Activated T-helper 2 cell treated with anti-CD3 and anti-CD28 coated beads, Interferon-gamma antibody, Interleukin-2, Interleukin-4, amounts not matched to agents 10 μg/mL and 5 μg/mL and 100 μg/mL, durations not matched to agents 14 hours and 24 hours and 36 hours (primary cell): ENCODE results near the gene EPS8L3. TPM values are rescaled to one million over a fixed set of nuclear protein-coding genes. Genes with fewer than 3 reads are reported as not detected.
"Not testable (repeated sequence)": the region's sequence is repeated elsewhere in the genome, so short reads cannot be mapped to it uniquely, and the experiment has no call there.

Source experiments
- DNase-seq: peaks from one replicate; pipeline ENCODE4 v3.0.0; 2021; ENCODE audit warnings: low spot score
- H3K27ac Mint-ChIP-seq: one replicate; pipeline ENCODE4 v1.8.0; 2021; ENCODE audit warnings: mixed read lengths
- H3K27me3 Mint-ChIP-seq: one replicate; pipeline ENCODE4 v1.8.0; 2021; ENCODE audit warnings: low read depth, mixed read lengths
- H3K36me3 Mint-ChIP-seq: one replicate; pipeline ENCODE4 v1.8.0; 2021; ENCODE audit warnings: low read depth, mixed read lengths
- H3K4me1 Mint-ChIP-seq: one replicate; pipeline ENCODE4 v1.8.0; 2021; ENCODE audit warnings: low read depth, mixed read lengths
- H3K4me3 Mint-ChIP-seq: one replicate; pipeline ENCODE4 v1.8.0; 2021; ENCODE audit warnings: low read depth, mild to moderate bottlenecking, moderate library complexity, mixed read lengths
- H3K9me3 Mint-ChIP-seq: one replicate; pipeline ENCODE4 v1.8.0; 2021; ENCODE audit warnings: mixed read lengths
- intact Hi-C: fragments of 100-400 bp; cut with micrococcal nuclease; formaldehyde crosslinking; loops from one replicate; pipeline ENCODE4 v1.15.1; 2023
- total RNA-seq: library from RNA; stranded (reverse); gene quantifications from 2 replicates; pipeline ENCODE4 v1.2.3, GENCODE V29; 2022

Gene EPS8L3
- total RNA-seq, 1 donor from 2014 or later: not detected

GRCh38 chr1:109750241-109750882 lies 13.4 kb downstream of the EPS8L3 start:
- DNase-seq: no peak
- Mint-ChIP-seq H3K27me3 (peaks cover 31% of the 10 kb centered on the region), H3K27ac (no peak overlapping the region), H3K4me3 (no peak overlapping the region), H3K36me3 (no peaks in the 10 kb centered on the region), H3K4me1 (no peaks in the 10 kb centered on the region), H3K9me3 (no peaks in the 10 kb centered on the region)
- intact Hi-C loops: no loop called here

- no peaks in the 10 kb centered on the region for H3K36me3 Mint-ChIP-seq
- H3K4me3 Mint-ChIP-seq: no peak overlapping the region
- intact Hi-C loops: no loop called here
- DNase-seq: no peak
- no peak overlapping the region for H3K27ac Mint-ChIP-seq
- H3K9me3 Mint-ChIP-seq: no peaks in the 10 kb centered on the region
- peaks cover 32% of the 10 kb centered on the region for H3K27me3 Mint-ChIP-seq
- H3K4me1 Mint-ChIP-seq: no peaks in the 10 kb centered on the region
These were observed 14.5 kb downstream of the EPS8L3 start for GRCh38 chr1:109749221-109749620.

- DNase-seq, intact Hi-C loops, H3K4me1 Mint-ChIP-seq, H3K9me3 Mint-ChIP-seq, H3K27ac Mint-ChIP-seq, H3K4me3 Mint-ChIP-seq, H3K36me3 Mint-ChIP-seq: not testable (repeated sequence)
- peaks cover 28% of the 10 kb centered on the region for H3K27me3 Mint-ChIP-seq
These were observed 15.4 kb downstream of the EPS8L3 start for GRCh38 chr1:109748311-109748710.

GRCh38 chr1:109740615-109741373 lies 22.9 kb downstream of the EPS8L3 start, which contains the start of gene GSTM3:
Gene GSTM3 (minus strand): TSS chr1:109741038. CDS start chr1:109740287, 751 bp downstream.
- Mint-ChIP-seq H3K36me3 (no peaks in the 10 kb centered on the region), H3K4me3 (peak within 1 kb of the TSS; percentile 79), H3K27ac (peak within 1 kb of the TSS; percentile 46), H3K4me1 (peaks cover 8% of the 10 kb centered on the region), H3K27me3 (peaks cover 22% of the 10 kb centered on the region), H3K9me3 (no peaks in the 10 kb centered on the region)
- DNase-seq: no peak
- intact Hi-C loops: loop anchor here (2.0 kb wide), 1 partner anchor 54 kb away; the partner anchor contains the start of gene GSTM1

GRCh38 chr1:109739738-109740614 lies 23.7 kb downstream of the EPS8L3 start:
- intact Hi-C loops: loop anchor here (2.0 kb wide), 1 partner anchor 53 kb away; the partner anchor contains the start of gene GSTM1
- Mint-ChIP-seq H3K9me3 (no peaks in the 10 kb centered on the region), H3K36me3 (no peaks in the 10 kb centered on the region), H3K27ac (peak overlapping the region; percentile 46), H3K27me3 (peaks cover 19% of the 10 kb centered on the region), H3K4me1 (peaks cover 8% of the 10 kb centered on the region), H3K4me3 (peak overlapping the region; percentile 79)
- DNase-seq: peak; percentile 79

GRCh38 chr1:109733236-109733870 lies 30.4 kb downstream of the EPS8L3 start:
- H3K4me3 Mint-ChIP-seq: no peak overlapping the region
- peaks cover 12% of the 10 kb centered on the region for H3K27me3 Mint-ChIP-seq
- H3K36me3 Mint-ChIP-seq: no peaks in the 10 kb centered on the region
- no peak overlapping the region for H3K27ac Mint-ChIP-seq
- no peak for DNase-seq
- no peaks in the 10 kb centered on the region for H3K4me1 Mint-ChIP-seq
- no peaks in the 10 kb centered on the region for H3K9me3 Mint-ChIP-seq
- intact Hi-C loops: no loop called here

- no peaks in the 10 kb centered on the region for H3K36me3 Mint-ChIP-seq
These were observed 31.3 kb downstream of the EPS8L3 start for GRCh38 chr1:109732390-109732881.

GRCh38 chr1:109730666-109731065 lies 33.1 kb downstream of the EPS8L3 start:
- intact Hi-C loops: no loop called here
- DNase-seq: no peak
- peaks cover 15% of the 10 kb centered on the region for H3K27me3 Mint-ChIP-seq
- no peak overlapping the region for H3K4me3 Mint-ChIP-seq
- no peaks in the 10 kb centered on the region for H3K4me1 Mint-ChIP-seq
- no peaks in the 10 kb centered on the region for H3K9me3 Mint-ChIP-seq
- no peaks in the 10 kb centered on the region for H3K36me3 Mint-ChIP-seq
- H3K27ac Mint-ChIP-seq: no peak overlapping the region

More at GRCh38 chr1:109732390-109732881, 31.3 kb downstream of the EPS8L3 start:
- H3K27me3 Mint-ChIP-seq: peaks cover 12% of the 10 kb centered on the region
- intact Hi-C loops: no loop called here
- H3K4me1 Mint-ChIP-seq: no peaks in the 10 kb centered on the region
- no peak overlapping the region for H3K27ac Mint-ChIP-seq
- no peaks in the 10 kb centered on the region for H3K9me3 Mint-ChIP-seq
- DNase-seq: no peak
- no peak overlapping the region for H3K4me3 Mint-ChIP-seq

GRCh38 chr1:109728870-109729269 lies 34.9 kb downstream of the EPS8L3 start:
- Mint-ChIP-seq H3K4me3 (no peak overlapping the region), H3K36me3 (no peaks in the 10 kb centered on the region), H3K9me3 (no peaks in the 10 kb centered on the region), H3K27ac (no peak overlapping the region), H3K4me1 (no peaks in the 10 kb centered on the region), H3K27me3 (peaks cover 15% of the 10 kb centered on the region)
- DNase-seq: no peak
- intact Hi-C loops: no loop called here

GRCh38 chr1:109726728-109727373 lies 36.9 kb downstream of the EPS8L3 start:
- intact Hi-C loops: no loop called here
- Mint-ChIP-seq H3K4me1 (no peaks in the 10 kb centered on the region), H3K4me3 (no peak overlapping the region), H3K36me3 (no peaks in the 10 kb centered on the region), H3K27me3 (peaks cover 14% of the 10 kb centered on the region), H3K27ac (no peak overlapping the region), H3K9me3 (no peaks in the 10 kb centered on the region)
- no peak for DNase-seq

- no peaks in the 10 kb centered on the region for H3K36me3 Mint-ChIP-seq
- intact Hi-C loops: no loop called here
- H3K27me3 Mint-ChIP-seq: peaks cover 17% of the 10 kb centered on the region
- H3K4me1 Mint-ChIP-seq: no peaks in the 10 kb centered on the region
- H3K4me3 Mint-ChIP-seq: no peak overlapping the region
- H3K27ac Mint-ChIP-seq: no peak overlapping the region
- no peak for DNase-seq
- no peaks in the 10 kb centered on the region for H3K9me3 Mint-ChIP-seq
These were observed 37.7 kb downstream of the EPS8L3 start for GRCh38 chr1:109726007-109726406.

- Mint-ChIP-seq H3K4me3 (no peak overlapping the region), H3K9me3 (no peaks in the 10 kb centered on the region), H3K4me1 (no peaks in the 10 kb centered on the region), H3K27ac (no peak overlapping the region), H3K27me3 (peaks cover 20% of the 10 kb centered on the region), H3K36me3 (no peaks in the 10 kb centered on the region)
- no peak for DNase-seq
- intact Hi-C loops: no loop called here
These were observed 38.2 kb downstream of the EPS8L3 start for GRCh38 chr1:109725510-109725909.
